ENCODE measurements around the gene PPP5C.
A peak's percentile ranks its signal among the peaks of the same experiment; 100 is the strongest.

Gene PPP5C

DNA sequence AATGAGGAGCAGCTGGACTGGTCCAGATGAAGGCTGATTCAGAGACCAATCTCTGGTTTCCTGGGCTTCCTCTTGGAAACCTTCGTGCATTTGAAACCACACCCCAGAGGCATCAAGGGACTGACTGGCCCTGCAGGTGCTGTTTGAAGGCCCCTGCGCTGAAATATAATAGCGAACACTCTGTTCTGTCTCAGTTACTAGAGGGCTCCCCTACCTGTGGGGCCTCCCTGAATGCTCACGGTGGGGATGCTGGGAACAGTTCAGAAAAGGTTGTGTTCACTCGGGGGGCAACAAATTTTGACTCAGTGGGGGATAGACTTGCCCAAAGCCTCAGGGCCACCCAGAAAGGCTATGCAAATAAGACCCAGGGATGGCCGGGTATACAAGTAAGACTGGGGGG lies 60.1 kb downstream of the PPP5C start:
- DNase-seq (ENCODE audit: low read depth, low spot score), result no peak
- in situ Hi-C loops (cut with HindIII; ENCODE audit: low sequenced_read_pairs), result no loop called here
- TF ChIP-seq, protein P1, sequence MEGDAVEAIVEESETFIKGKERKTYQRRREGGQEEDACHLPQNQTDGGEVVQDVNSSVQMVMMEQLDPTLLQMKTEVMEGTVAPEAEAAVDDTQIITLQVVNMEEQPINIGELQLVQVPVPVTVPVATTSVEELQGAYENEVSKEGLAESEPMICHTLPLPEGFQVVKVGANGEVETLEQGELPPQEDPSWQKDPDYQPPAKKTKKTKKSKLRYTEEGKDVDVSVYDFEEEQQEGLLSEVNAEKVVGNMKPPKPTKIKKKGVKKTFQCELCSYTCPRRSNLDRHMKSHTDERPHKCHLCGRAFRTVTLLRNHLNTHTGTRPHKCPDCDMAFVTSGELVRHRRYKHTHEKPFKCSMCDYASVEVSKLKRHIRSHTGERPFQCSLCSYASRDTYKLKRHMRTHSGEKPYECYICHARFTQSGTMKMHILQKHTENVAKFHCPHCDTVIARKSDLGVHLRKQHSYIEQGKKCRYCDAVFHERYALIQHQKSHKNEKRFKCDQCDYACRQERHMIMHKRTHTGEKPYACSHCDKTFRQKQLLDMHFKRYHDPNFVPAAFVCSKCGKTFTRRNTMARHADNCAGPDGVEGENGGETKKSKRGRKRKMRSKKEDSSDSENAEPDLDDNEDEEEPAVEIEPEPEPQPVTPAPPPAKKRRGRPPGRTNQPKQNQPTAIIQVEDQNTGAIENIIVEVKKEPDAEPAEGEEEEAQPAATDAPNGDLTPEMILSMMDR (IDR thresholded peaks at IDR 0.05; ENCODE audit: low read depth, low read length), result no peak
- H3K4me3 ChIP-seq (ENCODE audit: low read depth, low read length), result no peak overlapping the region

DNA sequence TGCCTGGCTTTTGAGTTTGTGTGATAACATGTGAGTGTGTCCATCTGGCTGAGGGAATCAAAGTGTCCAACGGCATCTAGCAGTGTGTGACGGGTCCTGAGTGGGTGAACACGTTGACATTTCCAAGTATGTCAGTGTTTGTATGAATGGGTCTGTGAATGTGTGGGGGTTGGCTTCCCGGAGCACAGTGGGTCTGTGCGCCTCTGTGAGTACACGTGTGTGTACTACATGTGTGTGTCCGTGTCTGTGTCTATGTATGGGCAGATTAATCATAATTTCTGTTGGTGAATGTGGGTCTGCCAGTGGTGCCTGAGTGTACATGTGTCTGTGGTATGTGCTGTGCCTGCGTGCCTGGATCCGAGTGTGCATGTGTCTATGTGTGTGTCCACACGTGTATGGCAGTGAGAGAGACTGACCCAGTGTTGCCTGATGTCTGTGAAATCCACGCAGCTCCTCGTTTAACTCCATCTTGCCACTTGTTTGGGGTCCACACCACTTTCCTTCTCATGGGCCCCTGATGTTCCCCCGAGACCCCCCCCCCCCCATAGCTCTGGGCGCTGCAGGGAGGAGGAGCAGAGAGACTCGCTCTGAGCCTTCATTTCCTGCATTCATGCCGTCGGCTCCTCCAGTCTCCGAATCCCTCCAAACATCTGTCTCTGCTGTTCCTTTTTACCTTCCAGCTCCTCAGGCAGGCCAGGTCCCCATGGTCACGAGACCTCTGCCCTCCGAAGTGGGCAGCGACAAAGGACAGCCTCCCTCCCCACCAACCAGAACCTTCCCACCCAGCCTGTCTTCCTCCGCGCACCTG lies 61.2 kb downstream of the PPP5C start:
- in situ Hi-C loops (cut with HindIII; ENCODE audit: low sequenced_read_pairs), result no loop called here
- no peak overlapping the region for H3K4me3 ChIP-seq (ENCODE audit: low read depth, low read length)
- DNase-seq (ENCODE audit: low read depth, low spot score), result no peak
- TF ChIP-seq, protein P1 (IDR thresholded peaks at IDR 0.05; ENCODE audit: low read depth, low read length), result no peak

DNA sequence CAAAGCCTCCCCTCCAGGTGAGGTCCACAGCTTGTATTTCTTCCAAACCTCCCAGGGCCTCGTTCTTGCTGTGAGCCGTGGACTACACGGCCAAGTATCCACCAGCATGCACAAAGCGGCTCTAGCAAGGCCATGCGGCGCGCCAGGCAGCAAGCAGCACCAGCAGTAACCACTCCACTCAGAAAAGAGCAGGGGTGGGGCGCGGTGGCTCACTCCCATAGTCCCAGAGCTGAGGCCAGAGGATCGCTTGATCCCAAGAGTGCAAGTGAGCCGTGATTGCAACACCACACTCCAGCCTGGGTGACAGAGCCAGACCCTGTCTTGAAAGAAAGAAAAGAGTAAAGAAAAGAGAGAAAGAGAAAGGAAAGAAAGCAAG lies 61.8 kb downstream of the PPP5C start:
- DNase-seq (ENCODE audit: low read depth, low spot score), result peak; percentile 16
- TF ChIP-seq, protein P1 (IDR thresholded peaks at IDR 0.05; ENCODE audit: low read depth, low read length), result no peak

DNA sequence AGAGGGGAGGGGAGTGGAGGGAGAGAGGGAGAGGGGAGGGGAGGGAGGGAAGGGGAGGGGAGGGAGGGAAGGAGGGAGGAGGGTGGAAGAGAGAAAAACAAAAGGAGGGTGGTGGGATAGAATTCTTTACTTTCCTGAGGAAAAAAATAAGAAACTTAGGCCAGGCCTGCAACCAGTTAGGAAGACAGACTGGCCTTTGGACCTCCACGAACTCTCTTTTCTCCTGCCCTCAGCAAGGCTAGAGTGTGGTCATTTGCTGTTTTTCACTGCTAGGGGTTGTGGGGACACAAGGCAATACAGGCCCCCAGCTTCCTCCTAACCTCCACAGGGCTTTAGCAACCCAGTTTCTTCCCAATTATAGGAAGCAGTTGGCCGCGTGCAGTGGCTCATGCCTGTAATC lies 62.3 kb downstream of the PPP5C start:
- no peak overlapping the region for H3K4me3 ChIP-seq (ENCODE audit: low read depth, low read length)
- TF ChIP-seq, protein P1 (IDR thresholded peaks at IDR 0.05; ENCODE audit: low read depth, low read length), result no peak
- in situ Hi-C loops (cut with HindIII; ENCODE audit: low sequenced_read_pairs), result no loop called here
- no peak for DNase-seq (ENCODE audit: low read depth, low spot score)

More for the DNA sequence above, 61.8 kb downstream of the PPP5C start:
- in situ Hi-C loops (cut with HindIII; ENCODE audit: low sequenced_read_pairs), result no loop called here
- no peak overlapping the region for H3K4me3 ChIP-seq (ENCODE audit: low read depth, low read length)

DNA sequence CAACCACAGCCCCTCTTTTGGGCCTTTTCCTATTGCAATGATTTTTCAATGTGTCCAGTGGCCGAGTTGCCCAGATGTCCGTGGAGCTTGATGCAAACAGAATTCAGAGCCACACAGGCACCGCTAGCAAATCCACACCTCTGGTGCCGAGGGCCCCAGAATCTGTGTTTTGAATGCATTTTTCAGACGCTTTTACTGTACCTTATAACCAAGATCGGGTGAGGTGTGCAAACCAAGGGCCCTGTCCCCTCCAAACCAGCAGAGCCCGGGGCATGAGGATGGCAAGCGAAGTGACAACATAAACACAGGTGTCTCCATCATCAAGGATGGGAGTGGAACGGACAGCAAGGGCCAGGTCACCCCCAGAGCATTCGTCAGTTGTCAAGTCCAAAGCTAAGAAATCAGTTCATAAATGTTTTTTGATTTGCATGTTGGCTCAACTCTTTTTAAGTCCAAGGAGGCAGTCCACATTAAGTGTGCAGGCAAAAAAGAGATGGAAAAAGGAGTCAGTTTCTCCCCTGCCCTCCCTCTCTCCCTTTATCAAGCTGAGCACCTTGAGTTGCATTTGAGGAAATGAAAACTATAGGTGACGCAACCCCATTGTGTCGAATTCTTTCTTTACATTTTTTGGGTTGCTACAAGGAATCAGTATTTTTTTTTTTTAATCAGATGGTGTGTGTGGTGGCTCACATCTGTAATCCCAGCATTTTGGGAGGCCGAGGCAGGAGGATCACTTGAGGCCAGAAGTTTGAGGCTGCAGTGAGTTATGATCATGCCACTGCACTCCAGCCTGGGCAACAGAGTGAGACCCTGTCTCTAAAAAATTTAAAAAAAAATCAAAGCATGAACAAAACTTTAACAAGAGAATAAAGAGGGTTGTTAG lies 63.6 kb downstream of the PPP5C start:
- H3K4me3 ChIP-seq (ENCODE audit: low read depth, low read length), result peak overlapping the region; percentile 71
- in situ Hi-C loops (cut with HindIII; ENCODE audit: low sequenced_read_pairs), result no loop called here
- DNase-seq (ENCODE audit: low read depth, low spot score), result no peak
- TF ChIP-seq, protein P1 (IDR thresholded peaks at IDR 0.05; ENCODE audit: low read depth, low read length), result no peak

DNA sequence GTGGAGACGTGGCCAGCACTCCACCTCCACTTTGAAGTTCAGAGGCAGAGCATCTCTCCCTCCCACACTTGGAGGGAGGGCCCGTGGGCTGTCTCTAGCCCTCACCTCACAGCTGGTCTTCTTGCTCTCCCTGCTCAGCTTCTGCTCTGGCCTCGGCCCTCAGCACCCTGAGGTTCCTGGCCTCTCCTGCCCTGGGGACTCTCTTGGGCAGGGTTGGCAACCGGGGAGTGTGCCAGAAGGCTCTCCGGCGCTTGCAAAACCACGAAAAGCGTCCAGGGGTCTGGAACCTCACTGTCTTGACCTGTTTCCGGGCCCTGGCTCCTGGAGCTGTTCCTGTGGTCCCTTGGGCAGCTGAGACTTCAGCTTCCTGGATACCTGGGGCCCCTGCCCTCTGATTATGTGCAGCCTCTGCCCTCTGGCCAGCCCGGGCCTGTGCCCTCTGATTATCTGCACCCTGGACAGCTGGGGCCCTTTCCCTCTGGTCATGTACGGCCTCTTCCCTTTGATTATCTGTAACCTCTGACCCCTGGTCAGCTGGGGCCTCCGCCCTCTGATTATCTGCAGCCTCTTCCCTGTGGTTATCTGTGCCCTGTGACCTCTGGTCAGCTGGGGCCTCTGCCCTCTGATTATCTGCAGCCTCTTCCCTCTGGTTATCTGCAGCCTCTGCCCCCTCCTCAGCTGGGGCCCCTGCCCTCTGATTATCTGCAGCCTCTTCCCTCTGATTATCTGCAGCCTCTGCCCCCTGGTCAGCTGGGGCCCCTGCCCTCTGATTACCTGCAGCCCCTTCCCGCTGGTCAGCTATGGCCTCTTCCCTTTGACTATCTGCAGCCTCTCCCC lies 64.4 kb downstream of the PPP5C start:
- TF ChIP-seq, protein P1 (IDR thresholded peaks at IDR 0.05; ENCODE audit: low read depth, low read length), result no peak
- DNase-seq (ENCODE audit: low read depth, low spot score), result no peak
- peak overlapping the region; percentile 71 for H3K4me3 ChIP-seq (ENCODE audit: low read depth, low read length)
- in situ Hi-C loops (cut with HindIII; ENCODE audit: low sequenced_read_pairs), result no loop called here
